PC-3 (cell line): ENCODE results near the gene MYORG. TPM values are rescaled to one million over a fixed set of nuclear protein-coding genes. Genes with fewer than 3 reads are reported as not detected.

ENCODE experiments used
- ATAC-seq: fragments of 200-7000 bp; cut with Tn5 transposase; 2 replicates; pipeline ENCODE4 v1.9.1; 2020; ENCODE audit warnings: mild to moderate bottlenecking, moderate library complexity
- BruUV-seq: library from RNA; stranded (reverse); fragments of 400-500 nt; replicated peaks from 2 replicates; lab custom pipeline; 2021; lab: Mats Ljungman, UMichigan
- CTCF ChIA-PET: fragments of 300-600 bp; sonication (Branson Sonifier 250); formaldehyde crosslinking; loops from one replicate; lab custom pipeline; 2022; ENCODE audit warnings: antibody characterized with exemption; lab: Charles Lee
- POLR2A ChIA-PET: fragments of 300-600 bp; sonication (Branson Sonifier 250); formaldehyde crosslinking; loops from one replicate; lab custom pipeline; 2022; ENCODE audit warnings: antibody characterized with exemption; ENCODE audit not compliant: unreplicated experiment; lab: Charles Lee
- DNase-seq: peaks from one replicate; pipeline ENCODE4 v3.0.0-alpha.2; 2015
- H2AFZ ChIP-seq: fragments of 300-600 bp; sonication (generic); 2 replicates; pipeline ENCODE4 v1.6.0; 2016; ENCODE audit warnings: antibody characterized with exemption, low read length
- H3F3A ChIP-seq: fragments of 300-600 bp; sonication (generic); one replicate; pipeline ENCODE4 v1.6.0; 2017; ENCODE audit warnings: antibody characterized with exemption, low read length, control low read depth, mild to moderate bottlenecking; ENCODE audit not compliant: unreplicated experiment
- H3K27ac ChIP-seq: fragments of 300-600 bp; sonication (generic); 2 replicates; pipeline ENCODE4 v1.5.1; 2016; ENCODE audit warnings: mild to moderate bottlenecking, low read length
- H3K27me3 ChIP-seq: fragments of 300-600 bp; sonication (generic); 2 replicates; pipeline ENCODE4 v1.6.1; 2016; ENCODE audit warnings: low read length, mixed read lengths
- H3K36me3 ChIP-seq: fragments of 300-600 bp; sonication (generic); 2 replicates; pipeline ENCODE4 v1.6.1; 2016; ENCODE audit warnings: low read depth, mixed run types, low read length, mixed read lengths
- H3K4me1 ChIP-seq: fragments of 300-600 bp; sonication (generic); 2 replicates; pipeline ENCODE4 v1.5.1; 2016; ENCODE audit warnings: low read length; ENCODE audit not compliant: insufficient read depth
- H3K4me2 ChIP-seq: fragments of 300-600 bp; sonication (generic); 2 replicates; pipeline ENCODE4 v1.6.0; 2016; ENCODE audit warnings: low read length
- H3K4me3 ChIP-seq: fragments of 300-600 bp; sonication (generic); 2 replicates; pipeline ENCODE4 v1.5.1; 2016; ENCODE audit warnings: mild to moderate bottlenecking, low read length, mixed read lengths
- H3K79me2 ChIP-seq: fragments of 300-600 bp; sonication (generic); 2 replicates; pipeline ENCODE4 v1.6.1; 2017; ENCODE audit warnings: low read length, mixed read lengths
- H3K9ac ChIP-seq: fragments of 300-600 bp; sonication (generic); 2 replicates; pipeline ENCODE4 v1.6.0; 2016; ENCODE audit warnings: mild to moderate bottlenecking, low read length
- H3K9me2 ChIP-seq: fragments of 300-600 bp; sonication (generic); replicated peaks from 2 replicates; pipeline ENCODE4 v1.6.1; 2016; ENCODE audit warnings: mixed run types, low read length, mixed read lengths
- H3K9me3 ChIP-seq: fragments of 300-600 bp; sonication (generic); 2 replicates; pipeline ENCODE4 v1.6.1; 2016; ENCODE audit warnings: low read length, mixed read lengths
- H4K20me1 ChIP-seq: fragments of 300-600 bp; sonication (generic); 2 replicates; pipeline ENCODE4 v1.6.1; 2016; ENCODE audit warnings: low read length, mixed read lengths
- EZH2 ChIP-seq: fragments of 300-600 bp; sonication (generic); IDR thresholded peaks from one replicate; pipeline ENCODE4 v1.6.1; 2017; ENCODE audit warnings: antibody characterized with exemption, mild to moderate bottlenecking, low read length; ENCODE audit not compliant: unreplicated experiment
- EZH2phosphoT487 ChIP-seq: fragments of 300-600 bp; sonication (generic); IDR thresholded peaks from 2 replicates; pipeline ENCODE4 v1.6.1; 2018; ENCODE audit warnings: mild to moderate bottlenecking, antibody characterized with exemption, low read length, borderline replicate concordance
- intact Hi-C: fragments of 100-400 bp; cut with micrococcal nuclease; formaldehyde crosslinking; loops from 2 replicates; pipeline ENCODE4 v1.9.0; 2023
- total RNA-seq: library from RNA; depleted of rRNA; stranded (reverse); fragments of >200 nt; gene quantifications from 2 replicates; pipeline ENCODE4 v1.2.3, GENCODE V29; 2014
- TF ChIP-seq, protein P1 (sequence below): fragments of 300-600 bp; sonication (generic); conservative IDR thresholded peaks from 2 replicates; pipeline ENCODE4 v1.5.1; 2017; ENCODE audit warnings: antibody characterized with exemption, low read depth, mild to moderate bottlenecking, low read length

The MYORG gene
- total RNA-seq, 1 experiment from 2014 or later, result 3.4 TPM

DNA sequence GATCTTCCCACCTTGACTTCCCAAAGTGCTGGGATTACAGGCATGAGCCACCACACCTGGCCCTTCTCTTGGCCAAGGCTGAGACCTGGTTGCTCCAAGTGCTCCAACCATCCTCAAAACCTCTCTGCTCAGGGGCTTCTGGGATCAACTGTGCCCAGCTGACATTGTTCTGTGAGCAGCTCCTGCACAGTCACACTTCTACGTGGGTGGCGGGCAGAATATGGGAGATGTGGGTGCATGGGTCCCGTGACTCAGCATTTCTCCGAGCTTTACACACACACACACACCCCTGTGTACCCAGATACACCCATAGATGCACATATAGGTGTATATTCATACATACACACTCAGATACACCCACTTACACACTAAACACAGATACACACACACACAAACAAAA is 10.5 kb upstream of the MYORG start:
- H3K4me2 ChIP-seq, result no peak overlapping the region
- POLR2A ChIA-PET, result no interaction called here
- no peak overlapping the region for H3K4me3 ChIP-seq
- H3K27ac ChIP-seq, result no peak overlapping the region
- intact Hi-C loops, result no loop called here
- no peak overlapping the region for H3K9ac ChIP-seq
- no peaks in the 10 kb centered on the region for H3K27me3 ChIP-seq
- no peaks in the 10 kb centered on the region for H3K79me2 ChIP-seq
- no peaks in the 10 kb centered on the region for H3K9me2 ChIP-seq
- TF ChIP-seq EZH2phosphoT487 (no peak), EZH2 (no peak)
- TF ChIP-seq, protein P1, sequence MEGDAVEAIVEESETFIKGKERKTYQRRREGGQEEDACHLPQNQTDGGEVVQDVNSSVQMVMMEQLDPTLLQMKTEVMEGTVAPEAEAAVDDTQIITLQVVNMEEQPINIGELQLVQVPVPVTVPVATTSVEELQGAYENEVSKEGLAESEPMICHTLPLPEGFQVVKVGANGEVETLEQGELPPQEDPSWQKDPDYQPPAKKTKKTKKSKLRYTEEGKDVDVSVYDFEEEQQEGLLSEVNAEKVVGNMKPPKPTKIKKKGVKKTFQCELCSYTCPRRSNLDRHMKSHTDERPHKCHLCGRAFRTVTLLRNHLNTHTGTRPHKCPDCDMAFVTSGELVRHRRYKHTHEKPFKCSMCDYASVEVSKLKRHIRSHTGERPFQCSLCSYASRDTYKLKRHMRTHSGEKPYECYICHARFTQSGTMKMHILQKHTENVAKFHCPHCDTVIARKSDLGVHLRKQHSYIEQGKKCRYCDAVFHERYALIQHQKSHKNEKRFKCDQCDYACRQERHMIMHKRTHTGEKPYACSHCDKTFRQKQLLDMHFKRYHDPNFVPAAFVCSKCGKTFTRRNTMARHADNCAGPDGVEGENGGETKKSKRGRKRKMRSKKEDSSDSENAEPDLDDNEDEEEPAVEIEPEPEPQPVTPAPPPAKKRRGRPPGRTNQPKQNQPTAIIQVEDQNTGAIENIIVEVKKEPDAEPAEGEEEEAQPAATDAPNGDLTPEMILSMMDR, result no peak
- BruUV-seq, result no TSS peak
- CTCF ChIA-PET, result no interaction called here
- H2AFZ ChIP-seq, result no peak overlapping the region
- no peaks in the 10 kb centered on the region for H3K36me3 ChIP-seq
- ATAC-seq (no peak), DNase-seq (no peak)
- no peaks in the 10 kb centered on the region for H3K4me1 ChIP-seq
- no peaks in the 10 kb centered on the region for H3K9me3 ChIP-seq
- H4K20me1 ChIP-seq, result no peaks in the 10 kb centered on the region
- H3F3A ChIP-seq, result no peaks in the 10 kb centered on the region

DNA sequence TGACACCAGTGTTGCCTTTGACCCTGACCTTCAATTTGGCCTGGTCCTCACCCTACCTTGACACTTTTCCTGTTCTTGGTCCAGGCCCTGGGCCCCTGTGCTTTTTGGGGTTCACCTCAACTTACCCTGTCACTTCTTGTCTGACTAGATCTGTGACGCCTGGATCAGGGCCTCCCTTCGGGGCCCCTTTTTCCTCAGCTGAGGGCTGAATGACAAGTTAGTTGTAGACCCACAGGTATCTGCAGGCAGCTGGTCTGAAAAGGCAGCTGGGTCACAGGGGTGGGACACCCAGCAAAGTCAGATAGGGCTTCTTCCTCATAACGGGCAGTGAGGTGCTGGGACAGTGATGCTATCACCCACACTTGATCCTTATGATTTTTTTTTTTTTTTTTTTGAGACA is 10.0 kb upstream of the MYORG start:
- no peak overlapping the region for H3K4me2 ChIP-seq
- H3K27me3 ChIP-seq, result no peaks in the 10 kb centered on the region
- DNase-seq (no peak), ATAC-seq (no peak)
- H3K4me1 ChIP-seq, result no peaks in the 10 kb centered on the region
- TF ChIP-seq EZH2phosphoT487 (no peak), EZH2 (no peak)
- TF ChIP-seq, protein P1, result no peak
- CTCF ChIA-PET, result no interaction called here
- H3K9me2 ChIP-seq, result no peaks in the 10 kb centered on the region
- H3K9me3 ChIP-seq, result no peaks in the 10 kb centered on the region
- intact Hi-C loops, result no loop called here
- no peaks in the 10 kb centered on the region for H3F3A ChIP-seq
- H4K20me1 ChIP-seq, result no peaks in the 10 kb centered on the region
- no peak overlapping the region for H3K27ac ChIP-seq
- H2AFZ ChIP-seq, result no peak overlapping the region
- no peaks in the 10 kb centered on the region for H3K36me3 ChIP-seq
- no peaks in the 10 kb centered on the region for H3K79me2 ChIP-seq
- no peak overlapping the region for H3K4me3 ChIP-seq
- no TSS peak for BruUV-seq
- H3K9ac ChIP-seq, result no peak overlapping the region
- POLR2A ChIA-PET, result no interaction called here

DNA sequence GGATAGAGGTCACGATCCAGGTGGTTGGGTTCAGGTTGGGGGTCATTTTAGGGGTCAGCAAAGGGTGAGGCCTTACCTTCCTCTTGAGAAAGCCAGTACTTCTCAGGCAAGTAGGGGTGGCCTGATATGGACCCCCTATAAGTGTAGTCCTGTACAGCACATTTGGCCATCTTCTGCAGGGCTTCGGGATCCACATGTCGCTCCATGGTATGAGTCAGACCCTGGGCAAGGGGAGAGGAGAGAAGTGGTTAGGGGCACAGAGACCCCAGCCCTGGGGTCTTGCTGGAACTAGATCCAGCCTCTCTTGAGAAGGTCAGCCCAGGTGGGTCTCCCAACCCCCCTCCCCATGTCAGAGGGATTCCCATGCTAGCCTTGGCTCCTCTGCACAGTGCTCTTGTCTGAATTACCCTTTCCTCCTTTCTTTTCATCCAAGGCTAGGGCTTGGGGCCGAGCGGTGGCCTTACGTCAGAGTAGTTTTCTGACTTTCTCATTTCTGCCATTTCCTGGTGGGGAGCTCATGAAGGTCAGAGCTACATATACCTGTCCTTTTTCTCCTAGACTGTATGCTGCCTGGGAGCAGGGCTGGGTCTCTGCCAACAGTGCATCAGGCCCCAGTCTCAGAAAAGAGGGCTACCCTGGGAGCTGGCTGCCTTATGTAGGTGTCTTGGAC is 9.0 kb upstream of the MYORG start:
- Histone ChIP-seq H3K27me3 (no peaks in the 10 kb centered on the region), H3K4me1 (no peaks in the 10 kb centered on the region), H3K79me2 (no peaks in the 10 kb centered on the region), H3K4me3 (no peak overlapping the region), H3K9me2 (no peaks in the 10 kb centered on the region), H3K9me3 (no peaks in the 10 kb centered on the region), H3K36me3 (no peaks in the 10 kb centered on the region), H3K27ac (no peak overlapping the region), H4K20me1 (no peaks in the 10 kb centered on the region), H3K4me2 (no peak overlapping the region), H3K9ac (no peak overlapping the region), H3F3A (no peaks in the 10 kb centered on the region), H2AFZ (no peak overlapping the region)
- ATAC-seq (no peak), DNase-seq (no peak)
- no TSS peak for BruUV-seq
- intact Hi-C loops, result no loop called here
- ChIA-PET POLR2A (no interaction called here), CTCF (no interaction called here)
- TF ChIP-seq EZH2phosphoT487 (no peak), EZH2 (no peak)
- TF ChIP-seq, protein P1, result no peak
